ENCODE data around the gene INPP4B.

INPP4B gene

GRCh38 chr4:141995056-141995455 is 851.0 kb downstream of the INPP4B start:
- no peak for DNase-seq (ENCODE audit: low read depth)

- no peak for DNase-seq (ENCODE audit: low read depth)
Observed at GRCh38 chr4:141977433-141977832, 868.7 kb downstream of the INPP4B start.
